Breast epithelium (tissue), 3 donors: ENCODE data around the gene SLC26A5.

ENCODE experiments used
- POLR2AphosphoS5 ChIP-seq, 3 donors: sonication (generic); formaldehyde crosslinking; IDR thresholded peaks; one replicate each; pipeline ENCODE4 v1.6.1; 2017; ENCODE audit warnings: antibody characterized with exemption in 3 of 3
- TF ChIP-seq, protein P1 (sequence below), 3 donors: fragments of 450-650 bp; IDR thresholded peaks; one replicate each; pipeline ENCODE4 v1.5.1; 2016 to 2017; ENCODE audit warnings: antibody characterized with exemption in 3 of 3, mild to moderate bottlenecking in 3 of 3, moderate library complexity in 3 of 3

GRCh38 chr7:103412151-103412550, 33.9 kb downstream of the SLC26A5 start:
- TF ChIP-seq, protein P1, sequence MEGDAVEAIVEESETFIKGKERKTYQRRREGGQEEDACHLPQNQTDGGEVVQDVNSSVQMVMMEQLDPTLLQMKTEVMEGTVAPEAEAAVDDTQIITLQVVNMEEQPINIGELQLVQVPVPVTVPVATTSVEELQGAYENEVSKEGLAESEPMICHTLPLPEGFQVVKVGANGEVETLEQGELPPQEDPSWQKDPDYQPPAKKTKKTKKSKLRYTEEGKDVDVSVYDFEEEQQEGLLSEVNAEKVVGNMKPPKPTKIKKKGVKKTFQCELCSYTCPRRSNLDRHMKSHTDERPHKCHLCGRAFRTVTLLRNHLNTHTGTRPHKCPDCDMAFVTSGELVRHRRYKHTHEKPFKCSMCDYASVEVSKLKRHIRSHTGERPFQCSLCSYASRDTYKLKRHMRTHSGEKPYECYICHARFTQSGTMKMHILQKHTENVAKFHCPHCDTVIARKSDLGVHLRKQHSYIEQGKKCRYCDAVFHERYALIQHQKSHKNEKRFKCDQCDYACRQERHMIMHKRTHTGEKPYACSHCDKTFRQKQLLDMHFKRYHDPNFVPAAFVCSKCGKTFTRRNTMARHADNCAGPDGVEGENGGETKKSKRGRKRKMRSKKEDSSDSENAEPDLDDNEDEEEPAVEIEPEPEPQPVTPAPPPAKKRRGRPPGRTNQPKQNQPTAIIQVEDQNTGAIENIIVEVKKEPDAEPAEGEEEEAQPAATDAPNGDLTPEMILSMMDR (IDR thresholded peaks at IDR 0.05): no peak
- TF ChIP-seq POLR2AphosphoS5 (IDR thresholded peaks at IDR 0.05): no peak
